Measurements from ENCODE around the gene MYPOP.

- TF ChIP-seq, protein P1, sequence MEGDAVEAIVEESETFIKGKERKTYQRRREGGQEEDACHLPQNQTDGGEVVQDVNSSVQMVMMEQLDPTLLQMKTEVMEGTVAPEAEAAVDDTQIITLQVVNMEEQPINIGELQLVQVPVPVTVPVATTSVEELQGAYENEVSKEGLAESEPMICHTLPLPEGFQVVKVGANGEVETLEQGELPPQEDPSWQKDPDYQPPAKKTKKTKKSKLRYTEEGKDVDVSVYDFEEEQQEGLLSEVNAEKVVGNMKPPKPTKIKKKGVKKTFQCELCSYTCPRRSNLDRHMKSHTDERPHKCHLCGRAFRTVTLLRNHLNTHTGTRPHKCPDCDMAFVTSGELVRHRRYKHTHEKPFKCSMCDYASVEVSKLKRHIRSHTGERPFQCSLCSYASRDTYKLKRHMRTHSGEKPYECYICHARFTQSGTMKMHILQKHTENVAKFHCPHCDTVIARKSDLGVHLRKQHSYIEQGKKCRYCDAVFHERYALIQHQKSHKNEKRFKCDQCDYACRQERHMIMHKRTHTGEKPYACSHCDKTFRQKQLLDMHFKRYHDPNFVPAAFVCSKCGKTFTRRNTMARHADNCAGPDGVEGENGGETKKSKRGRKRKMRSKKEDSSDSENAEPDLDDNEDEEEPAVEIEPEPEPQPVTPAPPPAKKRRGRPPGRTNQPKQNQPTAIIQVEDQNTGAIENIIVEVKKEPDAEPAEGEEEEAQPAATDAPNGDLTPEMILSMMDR (IDR thresholded peaks at IDR 0.05), result no peak
- no peak for TF ChIP-seq POLR2A (IDR thresholded peaks at IDR 0.05)
Measured at GRCh38 chr19:45847663-45848062, 54.8 kb downstream of the MYPOP start.

All from adrenal gland (tissue), 5 donors.